COR-L47 (cell line): Measurements from ENCODE around the gene LRRC37B.
"Not testable (repeated sequence)": the region's sequence is repeated elsewhere in the genome, so short reads cannot be mapped to it uniquely, and the experiment has no call there.

Experiments used
- DNase-seq: peaks from one replicate; lab custom pipeline; 2025; lab: John Stamatoyannopoulos, UW

LRRC37B gene

GRCh38 chr17:32006957-32007462 is at the start of gene LRRC37B:
TSS of gene LRRC37B (plus strand) at chr17:32007383. CDS start at chr17:32021393, 14,010 bp downstream.
- DNase-seq, result peak; percentile 60

- DNase-seq, result not testable (repeated sequence)
These were observed 43.1 kb upstream of the LRRC37B start for GRCh38 chr17:31964131-31964530.

- no peak for DNase-seq
These were observed 39.5 kb upstream of the LRRC37B start for GRCh38 chr17:31967648-31968047.

GRCh38 chr17:31970416-31970815 is 36.8 kb upstream of the LRRC37B start:
- DNase-seq, result not testable (repeated sequence)

GRCh38 chr17:31974269-31975071 is 32.7 kb upstream of the LRRC37B start:
- not testable (repeated sequence) for DNase-seq

- DNase-seq, result not testable (repeated sequence)
These were observed 31.8 kb upstream of the LRRC37B start for GRCh38 chr17:31975391-31975790.

GRCh38 chr17:31991821-31992220 is 15.4 kb upstream of the LRRC37B start:
- not testable (repeated sequence) for DNase-seq

- DNase-seq, result no peak
These were observed 10.2 kb upstream of the LRRC37B start for GRCh38 chr17:31997005-31997404.

- DNase-seq, result no peak
These were observed 498 bp downstream of the LRRC37B start for GRCh38 chr17:32007463-32008298.

GRCh38 chr17:32009262-32009542 is 2.0 kb downstream of the LRRC37B start:
- no peak for DNase-seq

GRCh38 chr17:32010114-32010513 is 2.9 kb downstream of the LRRC37B start:
- no peak for DNase-seq

GRCh38 chr17:32015245-32016013 is 8.2 kb downstream of the LRRC37B start:
- peak; percentile 66 for DNase-seq

GRCh38 chr17:32016231-32016630 is 9.0 kb downstream of the LRRC37B start:
- no peak for DNase-seq

- DNase-seq, result no peak
These were observed 12.0 kb downstream of the LRRC37B start for GRCh38 chr17:32019228-32019627.

GRCh38 chr17:32020943-32021614 is 13.9 kb downstream of the LRRC37B start:
- no peak for DNase-seq

GRCh38 chr17:32021615-32021955 is 14.4 kb downstream of the LRRC37B start:
- no peak for DNase-seq

GRCh38 chr17:32022554-32022953 is 15.4 kb downstream of the LRRC37B start:
- not testable (repeated sequence) for DNase-seq

GRCh38 chr17:32027271-32027670 is 20.1 kb downstream of the LRRC37B start:
- DNase-seq, result not testable (repeated sequence)

- DNase-seq, result no peak
These were observed 26.0 kb downstream of the LRRC37B start for GRCh38 chr17:32033223-32033622.

GRCh38 chr17:32033812-32034211 is 26.6 kb downstream of the LRRC37B start:
- DNase-seq, result not testable (repeated sequence)

- DNase-seq, result not testable (repeated sequence)
These were observed 33.1 kb downstream of the LRRC37B start for GRCh38 chr17:32040246-32040645.
